Activated effector memory CD4-positive, alpha-beta T cell treated with anti-CD3 and anti-CD28 coated beads, Interleukin-2, amount 50 U/mL, for 16 hours (primary cell): ENCODE measurements around the gene ZNF688.
A peak's percentile ranks its signal among the peaks of the same experiment; 100 is the strongest.
"Not testable (repeated sequence)": the region's sequence is repeated elsewhere in the genome, so short reads cannot be mapped to it uniquely, and the experiment has no call there.

Experiments used
- DNase-seq: peaks from one replicate; pipeline ENCODE4 v3.0.0-alpha.2; 2020

The ZNF688 gene

DNA sequence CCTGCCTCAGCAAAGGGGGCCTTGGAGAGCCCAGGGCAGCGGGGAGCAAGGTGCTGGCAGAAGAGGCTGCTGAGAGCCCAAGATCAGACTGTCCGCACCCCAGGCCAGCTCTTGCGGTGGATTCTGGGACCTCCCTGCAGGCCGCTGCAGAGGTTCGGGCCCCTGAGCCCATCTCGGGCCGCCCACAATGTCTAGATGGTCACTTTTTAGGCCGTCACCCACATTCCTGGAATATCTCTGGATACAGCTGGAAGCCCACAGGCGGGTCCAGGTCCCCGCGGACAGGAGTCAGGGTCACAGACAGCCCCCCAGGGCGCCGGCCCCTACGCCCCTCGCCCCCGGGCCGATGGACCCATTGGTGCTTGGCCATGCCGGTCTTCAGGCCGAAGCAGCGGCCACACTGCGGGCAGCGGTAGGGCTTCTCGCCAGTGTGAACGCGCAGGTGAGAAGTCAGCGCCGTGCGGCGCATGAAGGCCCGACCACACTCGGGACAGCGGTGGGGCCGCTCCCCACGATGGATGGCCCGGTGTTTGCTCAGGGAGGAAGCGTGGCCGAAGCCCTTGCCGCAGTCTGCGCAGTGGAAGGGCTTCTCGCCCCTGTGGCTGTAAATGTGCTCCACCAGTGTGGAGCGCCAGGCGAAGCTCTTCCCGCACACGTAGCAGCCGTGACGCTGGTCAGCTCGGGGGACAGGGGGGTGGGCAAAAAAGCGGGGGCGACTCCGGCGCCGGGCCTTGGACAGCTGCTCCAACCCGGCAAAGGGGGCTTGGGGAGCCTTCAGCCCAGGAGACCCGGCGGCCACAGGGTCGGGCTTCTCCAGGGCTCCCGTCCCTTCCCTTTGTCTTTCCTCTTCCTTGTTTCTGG lies 39.0 kb downstream of the ZNF688 start:
- no peak for DNase-seq

- no peak for DNase-seq
These were observed 41.1 kb downstream of the ZNF688 start for GRCh38 chr16:30530163-30531037.

GRCh38 chr16:30528799-30529457 lies 42.6 kb downstream of the ZNF688 start:
- DNase-seq = no peak

DNA sequence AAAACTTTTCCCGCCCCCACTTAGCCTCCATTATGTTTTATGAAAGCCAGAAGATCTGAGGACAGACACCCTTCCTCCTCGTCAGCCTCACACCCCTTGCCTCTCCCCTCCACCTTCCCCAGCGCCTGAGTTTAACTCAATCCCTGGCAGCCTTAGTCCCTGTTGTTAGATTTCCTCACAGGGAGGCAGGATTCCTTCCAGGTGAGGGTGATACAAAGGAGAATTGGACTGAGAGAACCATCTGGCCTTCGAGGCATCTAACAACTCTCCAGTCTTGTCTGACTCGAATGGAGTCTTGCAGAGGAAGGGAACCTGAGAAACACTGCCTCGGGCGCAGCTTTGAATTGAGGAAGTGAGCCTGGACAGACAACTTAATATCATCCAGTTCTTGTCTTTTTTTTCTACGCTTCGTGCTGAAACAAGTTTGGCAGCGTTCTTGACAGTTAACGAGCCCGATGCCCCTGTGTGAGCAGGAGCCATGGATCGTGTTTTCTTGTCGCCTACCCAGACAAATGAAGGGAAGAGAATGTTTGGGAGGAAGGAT lies 43.8 kb downstream of the ZNF688 start:
- no peak for DNase-seq

GRCh38 chr16:30526823-30527634 lies 44.5 kb downstream of the ZNF688 start:
- peak; percentile 97 for DNase-seq

DNA sequence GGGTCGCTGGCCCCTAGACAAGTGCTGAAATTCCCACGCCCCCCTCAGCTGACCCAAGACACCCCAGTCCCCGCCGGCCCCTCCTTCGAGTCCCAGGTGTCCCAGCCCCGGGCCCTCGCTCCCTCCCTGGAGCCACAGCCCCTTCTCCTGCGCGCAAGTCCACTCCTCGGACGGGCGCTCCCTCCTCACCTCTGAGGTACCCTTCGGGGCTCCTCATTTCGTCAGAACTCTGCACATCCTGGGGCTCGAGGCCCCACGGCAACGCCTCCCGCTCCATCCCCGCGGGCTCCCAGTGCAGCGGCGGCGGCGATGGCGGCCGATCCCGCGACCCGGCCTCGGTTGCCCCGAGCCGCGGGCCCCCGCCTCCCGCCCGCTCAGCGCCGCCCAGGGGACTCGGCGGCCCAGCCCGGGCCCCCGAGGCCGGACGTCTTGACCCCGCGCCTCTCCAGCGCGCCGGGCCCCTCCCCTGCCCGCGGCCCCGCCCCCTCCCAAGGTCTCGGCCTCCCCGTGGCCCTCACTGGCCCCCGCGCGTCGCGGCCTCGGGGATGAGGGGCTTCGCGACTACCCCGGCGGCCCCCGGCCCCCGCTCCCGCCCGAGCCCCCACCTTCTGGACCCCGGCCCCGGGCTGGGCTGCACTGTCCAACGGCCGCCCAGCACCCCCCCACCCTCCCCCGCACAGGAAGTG lies 45.2 kb downstream of the ZNF688 start, which contains the start of gene ZNF768:
Gene ZNF768 (minus strand): TSS at position 430 of the 686 bp plus-strand sequence. CDS start 153 bp downstream, at position 277.
- no peak for DNase-seq

DNA sequence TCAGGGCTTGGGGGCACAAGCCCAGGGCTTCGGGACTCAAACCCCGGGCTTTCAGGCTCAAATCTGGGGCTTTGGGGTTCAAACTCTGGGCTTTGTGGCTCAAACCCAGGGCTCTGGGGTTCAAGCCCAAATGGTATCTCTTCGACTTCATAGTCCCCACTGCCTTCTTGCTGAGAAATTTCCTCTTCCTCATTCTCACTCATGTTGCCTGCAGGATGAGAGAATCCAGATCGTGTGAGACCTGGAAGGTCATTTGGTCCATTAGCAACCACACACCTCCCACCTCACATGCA lies 45.7 kb downstream of the ZNF688 start:
- DNase-seq = no peak

DNA sequence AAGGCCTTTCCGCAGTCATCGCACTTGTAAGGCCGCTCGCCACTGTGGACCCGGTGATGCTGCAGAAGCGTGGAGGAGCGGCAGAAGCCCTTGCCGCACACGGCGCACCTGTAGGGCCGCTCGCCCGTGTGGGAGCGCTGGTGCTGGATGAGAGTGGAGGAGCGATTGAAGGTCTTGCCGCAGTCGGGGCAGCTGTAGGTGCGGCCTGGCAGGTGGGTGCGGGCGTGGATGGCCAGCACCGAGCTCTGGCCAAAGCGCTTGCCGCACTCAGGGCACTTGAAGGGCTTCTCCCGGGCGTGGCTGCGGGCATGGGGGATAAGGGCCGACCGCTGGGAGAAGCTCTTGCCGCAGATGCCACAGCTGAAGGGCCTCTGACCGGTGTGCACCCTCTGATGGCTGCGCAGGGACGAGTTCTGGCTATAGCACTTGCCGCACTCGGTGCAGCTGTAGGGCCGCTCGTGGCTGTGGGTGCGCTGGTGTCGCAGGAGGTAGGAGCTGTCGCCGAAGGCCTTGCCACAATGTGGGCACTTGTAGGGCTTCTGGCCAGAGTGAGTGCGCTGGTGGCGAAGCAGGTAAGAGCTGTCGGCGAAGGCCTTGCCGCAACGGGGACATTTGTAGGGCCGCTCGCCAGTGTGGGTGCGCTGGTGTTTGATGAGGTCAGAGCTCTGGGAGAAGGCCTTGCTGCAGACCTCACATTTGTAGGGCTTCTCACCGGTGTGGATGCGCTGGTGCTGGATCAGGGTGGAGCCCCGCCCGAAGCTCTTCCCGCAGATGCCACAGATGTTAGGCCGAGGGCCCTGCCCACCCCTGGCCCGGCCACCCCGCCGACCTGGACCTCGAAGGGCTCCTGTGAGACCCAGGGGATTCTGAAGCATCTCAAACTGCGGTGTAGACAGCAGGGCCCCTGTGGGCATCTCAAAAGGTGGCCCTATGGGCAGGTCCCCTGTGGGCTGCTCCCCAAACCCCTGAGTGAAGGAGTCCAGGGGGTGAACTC lies 46.6 kb downstream of the ZNF688 start:
- no peak for DNase-seq

DNA sequence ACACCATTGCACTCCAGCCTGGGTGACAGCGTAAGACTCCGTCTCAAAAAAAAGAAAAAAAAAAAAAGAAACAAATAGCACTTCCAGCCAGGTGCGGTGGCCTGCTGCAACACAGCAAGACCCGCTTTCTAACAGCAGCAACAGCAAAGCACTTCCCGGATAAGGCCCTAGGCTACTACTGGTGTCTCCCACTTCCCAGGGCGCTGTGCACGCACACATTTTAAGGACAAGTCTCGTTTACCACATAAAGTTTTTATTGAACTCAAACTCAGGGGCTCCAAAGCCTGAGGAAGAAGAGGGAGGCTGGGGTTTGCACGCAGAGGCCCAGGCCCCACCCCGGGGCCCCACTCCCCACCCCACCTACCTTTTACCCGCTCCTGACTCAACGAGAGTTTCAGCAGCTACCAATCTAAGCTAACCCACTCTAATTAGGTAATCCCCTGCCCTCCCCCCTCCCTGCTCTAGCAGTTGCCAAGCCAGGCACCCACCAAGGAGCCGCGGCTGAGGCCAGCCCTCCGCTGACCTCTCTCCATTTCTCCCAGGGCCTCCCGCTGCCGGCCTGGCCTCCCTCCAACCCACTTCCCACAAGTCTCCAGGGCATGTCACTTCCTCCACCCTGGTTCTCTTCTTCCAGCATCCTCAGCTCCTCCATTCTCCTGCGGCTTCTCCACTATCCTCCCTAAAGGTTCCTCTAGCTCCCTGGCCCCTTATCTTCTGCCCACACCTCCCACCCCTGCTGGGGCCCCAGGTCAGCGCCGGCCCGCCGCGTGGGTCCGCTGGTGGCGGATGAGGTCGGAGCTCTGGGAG lies 47.5 kb downstream of the ZNF688 start:
- no peak for DNase-seq

GRCh38 chr16:30522702-30523463 lies 48.6 kb downstream of the ZNF688 start:
- DNase-seq = not testable (repeated sequence)

- DNase-seq = no peak
These were observed 49.5 kb downstream of the ZNF688 start for GRCh38 chr16:30521873-30522641.

GRCh38 chr16:30521476-30521872 lies 50.0 kb downstream of the ZNF688 start:
- no peak for DNase-seq
